Measurements from ENCODE around the gene RAB35.

The RAB35 gene

DNA sequence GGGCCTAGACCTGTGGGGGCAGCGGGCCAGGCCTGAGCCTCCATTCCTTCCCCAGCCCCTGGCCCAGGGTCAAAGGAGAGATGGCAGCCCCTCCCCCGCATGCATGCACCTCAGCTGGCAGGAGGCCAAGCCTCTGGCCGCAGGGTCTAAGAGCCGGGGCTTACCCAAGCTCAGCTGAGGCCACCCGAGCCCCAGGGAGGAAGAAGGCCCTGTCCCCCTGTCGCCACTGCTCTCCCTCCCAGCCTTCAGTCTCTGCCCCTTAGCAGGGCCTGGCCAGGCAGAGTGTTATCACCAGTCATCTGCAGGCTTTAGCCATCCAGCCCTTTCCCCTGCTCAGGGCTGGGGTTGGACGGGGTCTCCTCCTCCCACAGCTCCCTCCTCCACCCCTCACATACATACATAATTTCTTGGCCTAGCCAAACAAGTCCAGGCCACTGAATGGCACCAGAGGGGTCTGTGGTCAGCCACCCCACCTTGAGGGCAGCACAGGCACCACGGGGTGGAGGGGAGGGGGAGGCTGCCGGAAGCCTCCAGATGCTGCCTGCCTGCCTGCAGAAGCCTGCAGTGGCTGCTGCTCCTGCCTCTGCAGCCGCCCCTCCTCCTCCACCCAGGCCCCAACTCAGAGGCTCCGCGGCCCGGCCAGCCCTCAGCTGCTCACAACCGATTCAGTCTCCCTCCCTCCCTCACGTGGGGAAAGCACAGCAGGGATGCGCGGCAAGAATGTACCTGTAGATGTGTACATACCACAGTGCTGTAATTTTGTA lies 22.8 kb downstream of the RAB35 start:
- H3K4me3 ChIP-seq = no peak overlapping the region
- H3K4me1 ChIP-seq = no peaks in the 10 kb centered on the region
- in situ Hi-C loops (cut with MboI; ENCODE audit: low sequenced_read_pairs) = no loop called here
- peak in 1 of 2 experiments; percentile 45 for DNase-seq (ENCODE audit: low spot score in 2 of 2)
- H3K36me3 ChIP-seq (replicated peaks) = peaks cover 24% of the 10 kb centered on the region
- no peaks in the 10 kb centered on the region for H3K27me3 ChIP-seq (ENCODE audit: low read depth)
- no peaks in the 10 kb centered on the region for H3K9me3 ChIP-seq

DNA sequence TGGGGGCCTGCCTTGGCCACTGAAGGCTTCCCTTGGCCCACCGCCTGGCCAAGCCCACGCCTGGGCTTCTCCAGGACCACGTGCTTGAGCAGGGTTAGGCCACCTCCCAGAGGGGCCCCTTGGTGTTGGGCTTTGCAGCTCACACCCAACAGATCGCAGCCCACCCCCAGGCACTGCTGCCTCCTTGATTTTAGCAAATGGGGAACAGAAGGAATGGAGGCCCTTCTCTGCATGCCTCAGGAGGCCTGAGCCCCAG lies 23.3 kb downstream of the RAB35 start:
- Histone ChIP-seq H3K9me3 (no peaks in the 10 kb centered on the region), H3K27me3 (ENCODE audit: low read depth) (no peaks in the 10 kb centered on the region), H3K4me3 (no peak overlapping the region), H3K36me3 (replicated peaks) (peaks cover 19% of the 10 kb centered on the region), H3K4me1 (no peaks in the 10 kb centered on the region)
- no peak for DNase-seq (ENCODE audit: low spot score in 2 of 2)
- in situ Hi-C loops (cut with MboI; ENCODE audit: low sequenced_read_pairs) = no loop called here

DNA sequence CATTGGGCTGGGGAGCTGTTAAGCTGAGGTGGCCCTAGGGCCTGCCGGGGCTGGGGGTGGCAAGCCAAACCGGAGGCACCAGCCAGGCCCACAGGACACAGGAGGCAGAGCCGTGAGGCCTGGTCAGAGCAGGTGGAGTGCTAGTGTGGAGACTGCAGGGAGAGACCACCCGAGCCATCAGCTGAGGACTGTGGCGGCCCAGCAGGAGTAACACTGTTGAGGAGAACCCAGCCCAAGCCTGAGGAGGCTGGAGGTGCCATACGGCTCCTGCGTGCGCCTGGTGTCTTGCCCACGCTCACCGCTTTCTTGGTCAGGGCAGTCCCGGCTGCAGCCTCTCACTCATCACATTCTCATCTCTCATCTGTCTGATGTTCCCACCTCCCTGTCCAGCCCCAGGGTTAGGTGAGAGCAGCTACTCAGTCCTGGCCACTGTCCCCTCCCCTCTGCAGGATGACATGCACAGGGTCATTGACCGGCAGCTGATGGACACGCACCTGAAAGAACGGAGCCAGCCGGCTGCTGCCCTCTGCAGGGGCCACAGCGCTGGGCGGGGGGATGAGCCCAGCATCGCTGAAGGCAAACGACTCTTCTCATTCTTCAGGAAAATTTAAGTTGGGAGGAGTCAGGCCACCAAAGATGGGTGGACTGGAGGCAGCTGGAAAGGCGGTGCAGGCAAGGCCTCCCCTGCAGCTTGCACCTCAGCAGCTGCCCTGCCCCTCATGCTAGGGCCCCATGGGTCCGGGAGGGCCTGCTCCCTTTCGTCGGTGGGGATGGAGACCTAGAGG lies 23.8 kb downstream of the RAB35 start:
- Histone ChIP-seq H3K4me3 (no peak overlapping the region), H3K9me3 (no peaks in the 10 kb centered on the region), H3K36me3 (replicated peaks) (peaks cover 16% of the 10 kb centered on the region; the same call in 1 of the 2 replicates), H3K27me3 (ENCODE audit: low read depth) (no peaks in the 10 kb centered on the region), H3K4me1 (no peaks in the 10 kb centered on the region)
- in situ Hi-C loops (cut with MboI; ENCODE audit: low sequenced_read_pairs) = no loop called here
- no peak for DNase-seq (ENCODE audit: low spot score in 2 of 2)

DNA sequence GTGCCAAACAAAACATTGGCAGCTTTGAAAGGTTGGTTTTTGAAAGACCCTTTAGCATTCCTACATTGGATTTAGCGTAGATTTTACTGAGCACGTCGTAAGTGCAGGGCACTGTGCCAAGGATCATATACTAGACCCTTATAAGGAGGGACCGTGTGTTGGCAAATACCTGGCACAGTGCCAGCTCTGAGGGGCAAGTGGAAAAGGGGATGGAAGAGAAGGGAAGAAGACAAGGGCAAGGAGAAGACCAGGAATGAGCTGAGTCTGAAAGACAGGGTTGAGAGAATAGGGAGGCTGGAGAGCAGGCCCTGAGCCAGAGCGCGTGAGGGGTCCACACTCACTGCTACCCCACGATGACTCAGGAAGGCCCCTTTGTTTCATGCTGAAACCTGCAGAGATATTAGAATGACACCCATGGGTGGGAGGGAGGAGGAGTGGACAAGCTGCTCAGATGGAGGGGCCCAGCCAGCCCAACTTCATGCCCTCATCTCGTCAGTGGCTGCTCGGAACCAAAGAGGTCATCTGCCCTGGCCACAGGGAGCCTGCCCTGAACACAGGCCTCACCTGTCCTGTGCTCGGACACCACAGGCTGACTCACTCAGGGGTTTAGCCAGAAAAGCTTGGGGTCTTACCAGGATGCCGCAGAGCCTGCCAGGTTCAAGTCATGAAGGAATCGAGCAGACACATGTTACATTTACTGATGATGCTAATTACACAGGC lies 25.0 kb downstream of the RAB35 start:
- Histone ChIP-seq H3K27me3 (ENCODE audit: low read depth) (no peaks in the 10 kb centered on the region), H3K4me1 (peaks cover 2% of the 10 kb centered on the region), H3K4me3 (no peak overlapping the region), H3K36me3 (replicated peaks) (peaks cover 5% of the 10 kb centered on the region; the same call in 1 of the 2 replicates), H3K9me3 (no peaks in the 10 kb centered on the region)
- in situ Hi-C loops (cut with MboI; ENCODE audit: low sequenced_read_pairs) = no loop called here
- no peak for DNase-seq (ENCODE audit: low spot score in 2 of 2)

DNA sequence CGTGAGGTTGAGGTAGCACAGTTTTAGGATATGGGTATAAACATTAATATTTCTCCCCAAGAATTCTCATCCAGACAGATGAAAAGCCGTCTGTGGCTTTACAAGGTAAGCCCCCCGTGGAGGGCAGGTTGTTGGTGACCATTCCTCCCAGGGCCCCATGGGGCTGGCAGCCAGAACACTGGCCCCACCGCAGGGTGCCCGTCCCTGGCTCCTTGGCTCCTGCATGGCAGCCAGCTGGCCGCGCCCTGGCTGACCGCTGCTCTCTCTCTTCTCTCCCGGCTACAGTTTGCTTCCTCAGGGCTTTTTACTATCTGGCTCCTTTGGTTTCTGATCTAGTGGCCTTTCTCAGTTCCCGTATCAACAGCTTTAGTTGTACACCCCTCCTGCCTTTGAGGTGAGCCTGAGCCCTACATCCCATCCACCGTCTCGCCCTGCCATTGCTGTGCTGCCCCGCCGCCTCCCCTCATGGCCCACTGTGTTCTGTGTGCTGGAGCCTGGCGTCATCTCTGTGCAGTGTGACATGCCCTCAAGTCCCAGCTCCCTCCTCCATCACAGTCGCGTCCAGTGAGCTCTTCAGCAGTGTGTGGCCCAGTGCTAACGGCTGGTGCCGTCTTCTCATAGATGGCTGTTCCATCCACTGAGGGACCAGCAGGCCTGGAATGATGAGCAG lies 25.8 kb downstream of the RAB35 start:
- no peaks in the 10 kb centered on the region for H3K27me3 ChIP-seq (ENCODE audit: low read depth)
- in situ Hi-C loops (cut with MboI; ENCODE audit: low sequenced_read_pairs) = no loop called here
- H3K4me3 ChIP-seq = no peak overlapping the region
- peaks cover 4% of the 10 kb centered on the region; the same call in 1 of the 2 replicates for H3K36me3 ChIP-seq (replicated peaks)
- DNase-seq (ENCODE audit: low spot score in 2 of 2) = no peak
- peaks cover 4% of the 10 kb centered on the region for H3K4me1 ChIP-seq
- no peaks in the 10 kb centered on the region for H3K9me3 ChIP-seq

DNA sequence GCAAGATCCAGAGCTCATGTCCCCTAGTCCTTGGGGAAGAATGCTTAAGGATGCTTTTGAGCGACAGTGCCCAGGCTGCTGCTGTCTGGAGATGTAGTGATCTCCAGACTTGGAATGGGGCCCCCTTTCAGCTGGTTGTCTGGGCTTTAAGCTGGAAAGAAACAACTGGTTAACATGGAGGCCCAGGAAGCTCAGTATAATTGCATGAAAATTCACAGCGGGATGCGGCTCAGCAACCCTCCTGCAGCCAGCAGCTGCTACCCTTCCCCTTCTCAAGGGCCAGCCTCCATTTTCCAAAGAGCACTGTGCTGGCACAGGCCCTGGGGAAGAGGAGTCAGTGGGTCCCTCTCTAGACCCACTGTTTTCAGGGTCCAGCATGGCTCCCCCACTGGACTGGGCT lies 26.3 kb downstream of the RAB35 start:
- H3K4me1 ChIP-seq = peaks cover 4% of the 10 kb centered on the region
- in situ Hi-C loops (cut with MboI; ENCODE audit: low sequenced_read_pairs) = no loop called here
- DNase-seq (ENCODE audit: low spot score in 2 of 2) = no peak
- H3K27me3 ChIP-seq (ENCODE audit: low read depth) = no peaks in the 10 kb centered on the region
- H3K9me3 ChIP-seq = no peaks in the 10 kb centered on the region
- no peak overlapping the region for H3K4me3 ChIP-seq
- peaks cover 4% of the 10 kb centered on the region; the same call in 1 of the 2 replicates for H3K36me3 ChIP-seq (replicated peaks)

DNA sequence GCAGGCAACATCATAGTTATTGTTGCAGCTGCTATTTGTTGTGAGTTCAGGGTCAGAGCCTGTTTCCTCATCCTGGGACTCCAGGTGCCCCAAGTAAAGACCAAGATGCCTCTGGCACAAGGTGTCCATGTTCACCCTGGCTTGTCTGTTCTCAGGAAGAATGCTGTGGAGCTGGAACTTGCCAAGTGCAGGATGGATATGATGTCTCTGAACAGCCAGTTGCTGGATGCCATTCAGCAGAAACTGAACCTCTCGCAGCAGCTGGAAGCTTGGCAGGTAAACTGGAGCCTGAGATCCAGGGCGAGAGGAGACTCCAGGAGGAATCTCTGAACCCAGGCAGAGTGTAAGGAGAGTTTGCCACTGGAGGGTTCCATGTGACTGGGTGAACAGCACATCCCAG lies 26.8 kb downstream of the RAB35 start:
- in situ Hi-C loops (cut with MboI; ENCODE audit: low sequenced_read_pairs) = loop anchor here (10.0 kb wide), 1 partner anchor 95 kb away; no protein-coding TSS in a partner anchor
- Histone ChIP-seq H3K9me3 (no peaks in the 10 kb centered on the region), H3K4me1 (peaks cover 4% of the 10 kb centered on the region)

DNA sequence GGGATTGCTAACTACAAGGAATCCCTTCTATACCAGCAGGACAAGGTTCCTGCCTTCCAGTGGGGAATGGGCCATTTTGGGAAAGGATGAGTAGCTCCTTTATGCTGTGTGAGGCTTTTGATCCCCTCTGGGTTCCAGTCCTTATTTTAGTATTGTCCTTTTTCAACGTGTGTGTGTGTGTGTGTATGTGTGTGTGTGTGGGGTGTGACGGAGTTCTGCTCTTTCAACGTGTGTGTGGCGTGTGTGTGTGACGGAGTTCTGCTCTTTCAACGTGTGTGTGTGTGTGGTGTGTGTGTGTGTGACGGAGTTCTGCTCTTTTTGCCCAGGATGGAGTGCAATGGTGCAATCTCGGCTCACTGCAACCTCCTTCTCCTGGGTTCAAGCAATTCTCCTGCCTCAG lies 27.4 kb downstream of the RAB35 start:
- H3K4me1 ChIP-seq = peaks cover 4% of the 10 kb centered on the region
- H3K9me3 ChIP-seq = no peaks in the 10 kb centered on the region
- DNase-seq (ENCODE audit: low spot score in 2 of 2) = no peak
- H3K36me3 ChIP-seq (replicated peaks) = no peaks in the 10 kb centered on the region; the same call in 1 of the 2 replicates
- no peak overlapping the region for H3K4me3 ChIP-seq
- H3K27me3 ChIP-seq (ENCODE audit: low read depth) = no peaks in the 10 kb centered on the region
- in situ Hi-C loops (cut with MboI; ENCODE audit: low sequenced_read_pairs) = loop anchor here (10.0 kb wide), 1 partner anchor 94 kb away; no protein-coding TSS in a partner anchor

More for the DNA sequence above, 26.8 kb downstream of the RAB35 start:
- H3K27me3 ChIP-seq (ENCODE audit: low read depth) = no peaks in the 10 kb centered on the region
- H3K4me3 ChIP-seq = no peak overlapping the region
- H3K36me3 ChIP-seq (replicated peaks) = peaks cover 2% of the 10 kb centered on the region; the same call in 1 of the 2 replicates
- DNase-seq (ENCODE audit: low spot score in 2 of 2) = no peak

DNA sequence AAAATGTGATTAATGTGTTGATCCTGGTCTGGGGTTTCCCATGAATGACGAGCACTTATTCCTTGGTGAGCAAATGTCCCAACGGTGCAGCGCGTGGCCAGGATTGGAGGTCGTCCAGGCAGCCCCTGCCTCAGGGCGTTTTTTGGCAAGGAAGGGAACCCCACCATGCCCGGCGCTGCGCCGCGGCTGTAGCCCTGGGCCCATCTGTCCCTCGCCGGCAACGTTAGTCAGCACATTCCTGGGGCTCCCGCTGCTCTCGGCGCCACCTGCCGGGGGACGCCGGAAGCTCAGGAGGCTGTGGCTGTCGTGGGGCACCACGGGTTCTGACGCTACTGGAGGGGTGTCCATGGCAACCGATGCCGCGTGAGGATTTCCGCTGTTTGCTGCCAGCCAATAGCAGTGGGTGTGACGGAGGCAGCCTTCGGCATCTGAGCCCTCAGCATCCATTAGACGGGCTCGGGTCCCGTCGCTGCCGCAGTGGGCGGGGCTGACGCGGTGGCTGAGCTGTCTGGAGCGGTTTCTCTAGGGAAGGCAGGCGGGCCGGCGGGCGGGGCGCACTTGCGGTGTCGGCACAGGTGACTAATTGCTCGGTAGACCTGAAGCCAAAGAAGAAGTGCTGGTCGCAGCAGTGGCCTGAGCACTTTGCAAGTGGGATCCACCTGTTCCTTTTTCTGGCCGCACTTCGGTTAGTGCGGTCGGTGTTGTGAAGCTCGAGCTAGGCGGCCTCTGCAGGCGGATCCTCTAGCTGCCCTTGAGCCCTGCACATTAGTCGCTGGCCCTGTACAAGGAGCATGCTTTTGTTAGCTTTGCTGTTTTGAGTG lies 29.5 kb downstream of the RAB35 start:
- Histone ChIP-seq H3K4me3 (peak overlapping the region; percentile 29), H3K27me3 (ENCODE audit: low read depth) (no peaks in the 10 kb centered on the region), H3K9me3 (no peaks in the 10 kb centered on the region), H3K4me1 (peaks cover 4% of the 10 kb centered on the region), H3K36me3 (replicated peaks) (no peaks in the 10 kb centered on the region)
- in situ Hi-C loops (cut with MboI; ENCODE audit: low sequenced_read_pairs) = loop anchor here (10.0 kb wide), 1 partner anchor 92 kb away; no protein-coding TSS in a partner anchor
- DNase-seq (ENCODE audit: low spot score in 2 of 2) = peak; percentile 97 to 99

DNA sequence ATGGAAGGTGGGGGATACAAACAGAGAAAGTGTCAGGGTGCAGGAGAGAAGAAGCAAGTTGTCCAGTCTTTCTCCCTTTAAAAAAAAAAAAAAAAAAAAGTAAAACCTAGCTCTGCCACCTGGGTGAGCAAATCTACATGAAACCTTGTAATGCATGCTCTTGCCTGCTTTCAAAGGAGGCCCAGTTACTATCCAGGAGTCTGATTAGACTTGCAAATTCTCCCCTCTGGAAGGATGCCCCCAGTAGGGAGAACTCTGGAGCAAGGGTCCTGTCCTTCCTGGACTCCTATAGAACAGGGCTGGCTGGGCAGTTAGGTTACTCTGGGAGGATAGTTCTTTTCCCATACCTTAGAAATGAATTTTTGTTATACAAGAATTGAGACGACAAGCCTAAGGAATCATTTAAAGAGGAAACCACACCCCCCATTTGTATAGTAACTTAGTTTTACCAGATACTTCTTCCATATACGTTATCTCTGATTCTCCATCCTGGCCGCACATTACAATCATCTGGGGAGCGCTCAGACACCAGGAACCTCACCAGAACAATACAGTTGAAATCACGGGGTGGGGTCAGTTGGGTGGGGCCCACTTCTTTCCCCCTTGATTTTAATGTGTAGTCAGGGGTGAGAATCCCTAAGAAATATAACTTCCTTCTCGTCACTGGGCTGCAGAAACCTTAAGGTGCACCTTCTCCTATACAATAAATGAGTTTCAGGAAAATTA lies 30.5 kb downstream of the RAB35 start:
- Histone ChIP-seq H3K4me1 (peaks cover 4% of the 10 kb centered on the region), H3K9me3 (no peaks in the 10 kb centered on the region), H3K36me3 (replicated peaks) (no peaks in the 10 kb centered on the region), H3K27me3 (ENCODE audit: low read depth) (no peaks in the 10 kb centered on the region), H3K4me3 (no peak overlapping the region)
- in situ Hi-C loops (cut with MboI; ENCODE audit: low sequenced_read_pairs) = loop anchor here (10.0 kb wide), 1 partner anchor 91 kb away; no protein-coding TSS in a partner anchor
- no peak for DNase-seq (ENCODE audit: low spot score in 2 of 2)

DNA sequence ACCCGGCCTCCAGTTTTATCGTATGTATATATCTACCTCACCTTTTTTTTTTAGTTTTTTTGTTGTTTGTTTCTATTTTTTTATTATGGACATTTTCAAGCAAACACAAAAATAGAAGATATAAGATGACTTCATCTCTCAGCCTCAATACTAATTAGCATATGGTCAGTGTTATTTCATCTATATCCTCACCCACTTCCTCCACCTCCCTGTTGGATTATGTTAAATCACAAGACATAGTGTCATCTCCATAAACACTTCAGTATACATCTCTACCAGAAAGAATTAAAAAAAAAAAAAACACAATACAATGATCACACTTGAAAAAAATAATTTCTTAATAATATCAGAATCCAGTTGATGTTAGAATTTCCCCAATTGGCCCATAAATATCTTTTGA lies 34.9 kb downstream of the RAB35 start:
- H3K4me1 ChIP-seq = peaks cover 3% of the 10 kb centered on the region
- no peaks in the 10 kb centered on the region for H3K36me3 ChIP-seq (replicated peaks)
- no peaks in the 10 kb centered on the region for H3K9me3 ChIP-seq
- no peak for DNase-seq (ENCODE audit: low spot score in 2 of 2)
- in situ Hi-C loops (cut with MboI; ENCODE audit: low sequenced_read_pairs) = loop anchor here (10.0 kb wide), 1 partner anchor 87 kb away; no protein-coding TSS in a partner anchor
- H3K27me3 ChIP-seq (ENCODE audit: low read depth) = no peaks in the 10 kb centered on the region
- no peak overlapping the region for H3K4me3 ChIP-seq
